SU-DHL-6 (cell line): ENCODE results near the gene PTPN14.

ENCODE experiments used
- H2AFZ ChIP-seq: fragments of 200-600 bp; sonication (generic); 2 replicates; pipeline ENCODE4 v1.6.1; 2014; ENCODE audit warnings: low read depth, mild to moderate bottlenecking, moderate library complexity, mixed read lengths, antibody characterized with exemption, low read length; ENCODE audit not compliant: severe bottlenecking
- H3F3A ChIP-seq: fragments of 200-600 bp; shearing (Covaris generic); 2 replicates; pipeline ENCODE4 v1.6.0; 2016; ENCODE audit warnings: antibody characterized with exemption, mild to moderate bottlenecking; ENCODE audit not compliant: insufficient read depth
- H3K27ac ChIP-seq: fragments of 200-600 bp; sonication (generic); 2 replicates; pipeline ENCODE4 v1.5.1; 2016; ENCODE audit warnings: low read depth, mild to moderate bottlenecking, low read length, moderate library complexity, mixed read lengths
- H3K27me3 ChIP-seq: fragments of 200-600 bp; sonication (generic), shearing (Covaris generic); 2 replicates; pipeline ENCODE4 v1.6.0; 2014; ENCODE audit warnings: mild to moderate bottlenecking, low read length
- H3K36me3 ChIP-seq: fragments of 200-600 bp; sonication (generic); 2 replicates; pipeline ENCODE4 v1.6.1; 2014; ENCODE audit warnings: mild to moderate bottlenecking, low read length, mixed read lengths
- H3K4me2 ChIP-seq: fragments of 300-600, 200-600 bp; shearing (Covaris generic), sonication (generic); 2 replicates; pipeline ENCODE4 v1.6.0; 2014; ENCODE audit warnings: low read length, low read depth, mild to moderate bottlenecking; ENCODE audit not compliant: poor library complexity, severe bottlenecking
- H3K4me3 ChIP-seq: fragments of 200-600 bp; sonication (generic); 2 replicates; pipeline ENCODE4 v1.5.1; 2014; ENCODE audit warnings: antibody characterized with exemption, low read length, mild to moderate bottlenecking, mixed read lengths; ENCODE audit not compliant: insufficient read depth, poor library complexity, severe bottlenecking
- H3K79me2 ChIP-seq: fragments of 200-600 bp; sonication (generic); 2 replicates; pipeline ENCODE4 v1.6.1; 2014; ENCODE audit warnings: mild to moderate bottlenecking, low read length, moderate library complexity; ENCODE audit not compliant: insufficient read depth
- H3K9ac ChIP-seq: fragments of 200-600 bp; sonication (generic); 2 replicates; pipeline ENCODE4 v1.7.0; 2014; ENCODE audit warnings: mild to moderate bottlenecking, low read length
- H3K9me2 ChIP-seq: fragments of 200-600 bp; sonication (generic); replicated peaks from 2 replicates; pipeline ENCODE4 v1.6.1; 2014; ENCODE audit warnings: low read length; ENCODE audit not compliant: insufficient read depth
- H3K9me3 ChIP-seq: fragments of 200-600 bp; sonication (generic); 2 replicates; pipeline ENCODE4 v1.6.1; 2014; ENCODE audit warnings: low read length, mixed read lengths; ENCODE audit not compliant: insufficient read depth
- H4K20me1 ChIP-seq: fragments of 200-600 bp; sonication (generic); 2 replicates; pipeline ENCODE4 v1.6.1; 2014; ENCODE audit warnings: low read depth, mild to moderate bottlenecking, antibody characterized with exemption, low read length, moderate library complexity, mixed read lengths
- CTCF ChIP-seq: fragments of 200-600 bp; sonication (generic); IDR thresholded peaks from one replicate; pipeline ENCODE4 v1.5.1; 2017; ENCODE audit warnings: antibody characterized with exemption, mild to moderate bottlenecking, low read length, moderate library complexity; ENCODE audit not compliant: insufficient read depth, poor library complexity, severe bottlenecking
- EZH2phosphoT487 ChIP-seq: fragments of 200-600 bp; sonication (generic), shearing (Covaris generic); conservative IDR thresholded peaks from 2 replicates; pipeline ENCODE4 v1.6.1; 2018; ENCODE audit warnings: mild to moderate bottlenecking, antibody characterized with exemption, low read length, moderate library complexity, mixed read lengths

The PTPN14 gene

GRCh38 chr1:214303141-214303930 is 248.1 kb downstream of the PTPN14 start:
- no peaks in the 10 kb centered on the region for H3F3A ChIP-seq

GRCh38 chr1:214301526-214301925 is 249.9 kb downstream of the PTPN14 start:
- H3K36me3 ChIP-seq: no peaks in the 10 kb centered on the region
- no peak overlapping the region for H3K4me3 ChIP-seq
- no peak overlapping the region for H3K27ac ChIP-seq
- no peaks in the 10 kb centered on the region for H3F3A ChIP-seq
- H3K4me2 ChIP-seq: no peak overlapping the region
- H3K27me3 ChIP-seq: no peaks in the 10 kb centered on the region
- H3K9me2 ChIP-seq: no peaks in the 10 kb centered on the region
- H3K9me3 ChIP-seq: no peaks in the 10 kb centered on the region
- H3K79me2 ChIP-seq: 0 out of 2 replicates have a peak, but pooled peaks cover 3% of the 10 kb centered on the region
- no peaks in the 10 kb centered on the region for H4K20me1 ChIP-seq
- TF ChIP-seq CTCF (no peak), EZH2phosphoT487 (no peak)
- H3K9ac ChIP-seq: no peak overlapping the region
- no peak overlapping the region for H2AFZ ChIP-seq

More at GRCh38 chr1:214303141-214303930, 248.1 kb downstream of the PTPN14 start:
- no peak overlapping the region for H3K27ac ChIP-seq
- no peaks in the 10 kb centered on the region for H3K36me3 ChIP-seq
- H3K4me3 ChIP-seq: no peak overlapping the region
- H3K9me2 ChIP-seq: no peaks in the 10 kb centered on the region
- no peaks in the 10 kb centered on the region for H3K9me3 ChIP-seq
- H3K27me3 ChIP-seq: no peaks in the 10 kb centered on the region
- 0 out of 2 replicates have a peak, but pooled peaks cover 3% of the 10 kb centered on the region for H3K79me2 ChIP-seq
- TF ChIP-seq CTCF (no peak), EZH2phosphoT487 (no peak)
- no peaks in the 10 kb centered on the region for H4K20me1 ChIP-seq
- no peak overlapping the region for H3K9ac ChIP-seq
- no peak overlapping the region for H3K4me2 ChIP-seq
- no peak overlapping the region for H2AFZ ChIP-seq

GRCh38 chr1:214300149-214300780 is 251.1 kb downstream of the PTPN14 start:
- H3K4me3 ChIP-seq: no peak overlapping the region
- H3K36me3 ChIP-seq: no peaks in the 10 kb centered on the region
- no peaks in the 10 kb centered on the region for H3K27me3 ChIP-seq
- no peak overlapping the region for H3K9ac ChIP-seq
- H3K4me2 ChIP-seq: no peak overlapping the region
- 0 out of 2 replicates have a peak, but pooled peaks cover 3% of the 10 kb centered on the region for H3K79me2 ChIP-seq
- no peaks in the 10 kb centered on the region for H4K20me1 ChIP-seq
- no peak overlapping the region for H3K27ac ChIP-seq
- no peaks in the 10 kb centered on the region for H3K9me3 ChIP-seq
- TF ChIP-seq EZH2phosphoT487: no peak
- no peak overlapping the region for H2AFZ ChIP-seq
- no peaks in the 10 kb centered on the region for H3F3A ChIP-seq
- H3K9me2 ChIP-seq: no peaks in the 10 kb centered on the region
